Psoas muscle (tissue), 8 donors: Measurements from ENCODE around the gene BBS9. TPM values are rescaled to one million over a fixed set of nuclear protein-coding genes. Genes with fewer than 3 reads are reported as not detected.

Experiments used
- ATAC-seq, 4 donors: fragments of 200-7000 bp; cut with Tn5 transposase; one replicate each; pipeline ENCODE4 v1.9.1; 2020; ENCODE audit warnings: moderate library complexity in 3 of 4, mild to moderate bottlenecking in 2 of 4
- DNase-seq, 2 donors: peaks; one replicate each; pipeline ENCODE4 v3.0.0-alpha.2; 2020
- H3K27ac ChIP-seq: fragments of 200-600 bp; one replicate; pipeline ENCODE4 v1.8.0; 2022
- H3K27me3 ChIP-seq, 3 donors: fragments of 200-600 bp in 1 of 3; one replicate each; pipeline versions ENCODE4 v1.6.1 to v1.8.0; 2013 to 2022; ENCODE audit warnings: low read length in 2 of 3, mild to moderate bottlenecking in 2 of 3, moderate library complexity in 1 of 3; ENCODE audit not compliant: insufficient read depth in 3 of 3
- H3K36me3 ChIP-seq, 2 donors: fragments of 200-600 bp in 1 of 2; one replicate each; pipeline versions ENCODE4 v1.6.1 to v1.8.0; 2013 to 2022; ENCODE audit warnings: low read depth in 1 of 2, mild to moderate bottlenecking in 1 of 2, moderate library complexity in 1 of 2; ENCODE audit not compliant: insufficient read depth in 1 of 2
- H3K4me1 ChIP-seq: fragments of 200-600 bp; one replicate; pipeline ENCODE4 v1.8.0; 2022
- H3K4me3 ChIP-seq: fragments of 200-600 bp; one replicate; pipeline ENCODE4 v1.8.0; 2022; ENCODE audit warnings: mild to moderate bottlenecking
- H3K9me3 ChIP-seq: fragments of 200-600 bp; one replicate; pipeline ENCODE4 v1.8.0; 2022
- CTCF ChIP-seq: fragments of 200-600 bp; IDR thresholded peaks from one replicate; pipeline ENCODE4 v1.8.0; 2022; ENCODE audit warnings: antibody characterized with exemption
- WGBS, 3 donors: extraction: QIAGEN DNeasy Blood & Tissue Kit; methylation state at CpG; one replicate each; pipeline versions ENCODE4 v1.1.6 to v1.1.7; 2013; 5-methylcytosine and 5-hydroxymethylcytosine counted together
- intact Hi-C, 2 donors: fragments of 100-400 bp; cut with DNase I; formaldehyde crosslinking; loops; one replicate each; pipeline versions ENCODE4 v1.11.0 to v1.14.2; 2022
- polyA plus RNA-seq, 3 donors: library from polyadenylated mRNA; stranded (reverse); fragments of 200-250 nt; gene quantifications; one replicate each; pipeline ENCODE4 v1.2.3, GENCODE V29; 2013
- total RNA-seq, 4 donors: library from RNA; stranded (reverse); fragmentation: NEBNext Ultra II Directional in 2 of 4; extraction: Animal tissue kit (Norgen Biotek cat#: 25700) in 2 of 4; gene quantifications; one replicate each; pipeline versions ENCODE4 v1.2.1 to v1.2.4, GENCODE V29; 2021 to 2023
- donor health status: healthy with polysubstance abuse.
- donor health status: DM: no; HTN: no; CAD: no; lungs with moderate emphysema.
- donor health status: Bipolar disorder and iron deficiency.
- donor health status: healthy.
- donor health status: DM: yes; HTN: yes; CAD: no.
- donor health status: DM: no; HTN: no; CAD: no.
- donor health status: DM: no; HTN: no; CAD: no.
- donor health status: DM: yes; HTN: yes; CAD: no.

The BBS9 gene
- total and polyA plus RNA-seq, 7 donors = 2.7 to 7.3 (median 4.1) TPM

DNA sequence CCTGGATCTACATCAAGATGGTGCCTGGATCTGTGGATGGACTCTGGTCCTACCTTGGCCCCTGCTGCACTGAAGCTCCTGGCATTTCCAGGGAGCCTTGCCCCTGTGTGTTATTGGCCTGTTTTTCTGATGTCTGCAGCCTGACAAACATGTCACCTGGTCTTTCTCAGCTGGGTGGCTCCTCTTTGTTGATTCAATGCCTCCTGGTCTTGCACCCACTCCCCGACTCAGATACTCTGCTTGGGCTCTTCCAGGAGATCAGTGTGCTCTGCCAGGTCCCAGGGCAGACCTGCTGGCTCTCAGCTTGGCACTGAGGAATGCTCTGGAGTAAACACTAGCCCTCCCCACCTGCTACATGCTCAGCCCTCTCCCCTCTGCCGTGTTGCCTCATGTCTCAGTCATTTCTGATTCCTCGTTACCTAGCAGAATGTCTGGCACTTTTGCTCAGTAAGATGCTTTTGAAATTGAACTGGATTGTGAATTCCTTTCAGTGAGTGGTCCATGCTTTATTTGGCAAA lies 522.7 kb downstream of the BBS9 start:
- H3K27ac ChIP-seq = no peak overlapping the region
- ATAC-seq (no peak), DNase-seq (no peak)
- 38 to 55% (median 39%) methylated on average over 3 of the region's 3 CpGs for WGBS, 3 donors
- H3K9me3 ChIP-seq = no peaks in the 10 kb centered on the region
- H3K27me3 ChIP-seq = no peaks in the 10 kb centered on the region
- H3K36me3 ChIP-seq = no peaks in the 10 kb centered on the region
- no peak for TF ChIP-seq CTCF
- no peaks in the 10 kb centered on the region for H3K4me1 ChIP-seq
- H3K4me3 ChIP-seq = no peak overlapping the region
- intact Hi-C loops = no loop called here

DNA sequence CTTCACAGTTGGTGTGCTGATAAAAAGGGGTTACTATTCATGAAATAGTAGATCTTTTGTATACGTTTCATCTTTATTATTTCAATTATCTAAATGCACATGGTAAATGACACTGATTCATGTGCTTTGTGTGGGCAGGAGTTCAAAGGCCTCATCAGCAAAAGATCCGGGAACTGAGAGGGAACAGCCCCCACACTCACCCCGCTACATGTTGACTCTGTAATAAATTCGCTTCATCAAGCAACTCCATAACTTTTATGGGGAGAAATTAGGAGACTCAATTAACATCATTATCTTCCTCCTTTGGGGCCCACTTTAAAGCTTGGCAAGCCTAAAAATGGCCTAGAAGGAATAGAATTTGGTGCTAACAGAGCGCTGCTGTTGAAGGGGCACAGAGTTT lies 525.3 kb downstream of the BBS9 start:
- no peak for ATAC-seq
- H3K9me3 ChIP-seq = no peaks in the 10 kb centered on the region
- no peak for TF ChIP-seq CTCF

More for the DNA sequence above, 525.3 kb downstream of the BBS9 start:
- Histone ChIP-seq H3K36me3 (no peaks in the 10 kb centered on the region), H3K4me3 (no peak overlapping the region), H3K27ac (no peak overlapping the region), H3K27me3 (no peaks in the 10 kb centered on the region), H3K4me1 (no peaks in the 10 kb centered on the region)
- 93 to 95% (median 94%) methylated on average over 5 of the region's 5 CpGs for WGBS, 3 donors
- DNase-seq = no peak
- intact Hi-C loops = no loop called here

Other genes with a start within 250 kb of the BBS9 start
- 10 to 100 TPM; 27.7 to 65.6 (median 40.4) TPM for gene KBTBD2, start 237.8 kb upstream of the BBS9 start, total RNA-seq
- gene KBTBD2, start 237.8 kb upstream of the BBS9 start, polyA plus RNA-seq = 10 to 100 TPM; 25.6 to 69.6 (median 32.4) TPM
- 10 to 100 TPM; 23.2 to 42.6 (median 33.8) TPM for gene FKBP9, start 172.1 kb upstream of the BBS9 start, total RNA-seq
- 10 to 100 TPM; 10.6 to 22.1 (median 15.1) TPM for gene FKBP9, start 172.1 kb upstream of the BBS9 start, polyA plus RNA-seq
- 10 to 100 TPM; 34.4 to 47.2 (median 42.5) TPM for gene NT5C3A, start 66.8 kb upstream of the BBS9 start, total RNA-seq
- 100 to 1,000 TPM in 1 of 3 donors, 10 to 100 TPM in 2; 17.6 to 108 (median 57.3) TPM for gene NT5C3A, start 66.8 kb upstream of the BBS9 start, polyA plus RNA-seq
- 10 to 100 TPM; 15.4 to 27.6 (median 16.8) TPM for gene RP9, start 20.2 kb upstream of the BBS9 start, total RNA-seq
- 10 to 100 TPM; 23.1 to 27.0 (median 25.0) TPM for gene RP9, start 20.2 kb upstream of the BBS9 start, polyA plus RNA-seq